GM12878 (cell line): ENCODE results near the gene GPR107. TPM values are rescaled to one million over a fixed set of nuclear protein-coding genes. Genes with fewer than 3 reads are reported as not detected.

Experiments
- ATAC-seq: fragments of 200-7000 bp; cut with Tn5 transposase; 3 replicates; pipeline ENCODE4 v1.9.1; 2020; ENCODE audit warnings: mild to moderate bottlenecking, moderate library complexity
- Bru-seq: library from RNA; stranded (reverse); fragments of 400-500 nt; gene quantifications from one replicate; lab custom pipeline; 2021; lab: Mats Ljungman, UMichigan
- BruChase-seq, 2 experiments: library from RNA; stranded (reverse); fragments of 400-500 nt; gene quantifications; one replicate each; lab custom pipeline; 2021; lab: Mats Ljungman, UMichigan
- BruUV-seq: library from RNA; stranded (reverse); fragments of 400-500 nt; replicated peaks from 2 replicates; lab custom pipeline; 2021; lab: Mats Ljungman, UMichigan
- CTCF ChIA-PET: fragments of 300-600 bp; sonication (Branson Sonifier 250); formaldehyde crosslinking; extraction: SDS; loops from one replicate; lab custom pipeline; 2021; ENCODE audit warnings: inconsistent platforms; lab: Yijun Ruan, JAX
- POLR2A ChIA-PET: fragments of 350-600 bp; formaldehyde crosslinking; extraction: SDS; loops from one replicate; lab custom pipeline; 2021; ENCODE audit warnings: inconsistent platforms; lab: Charles Lee
- RAD21 ChIA-PET: fragments of 300-600 bp; sonication (Branson Sonifier 250); formaldehyde crosslinking; loops from one replicate; lab custom pipeline; 2023; ENCODE audit warnings: antibody characterized with exemption; ENCODE audit not compliant: unreplicated experiment; lab: Charles Lee
- SMC1A ChIA-PET: fragments of 300-600 bp; sonication (Branson Sonifier 250); formaldehyde crosslinking; loops from one replicate; lab custom pipeline; 2023; ENCODE audit not compliant: unreplicated experiment, uncharacterized antibody; lab: Charles Lee
- DNase-seq: peaks from one replicate; pipeline ENCODE4 v3.0.0-alpha.2; 2011; ENCODE audit warnings: low read depth, low spot score
- FAIRE-seq: peaks from 3 replicates; lab custom pipeline; 2011; peaks lifted over from hg19 to GRCh38; lab: Jason Lieb, UNC
- H2AFZ ChIP-seq: 2 replicates; pipeline ENCODE4 v1.6.0; 2011; ENCODE audit warnings: low read depth, low read length, control low read depth; ENCODE audit not compliant: control insufficient read depth
- H3K27ac ChIP-seq: 2 replicates; pipeline ENCODE4 v1.5.1; 2011; ENCODE audit warnings: control low read depth; ENCODE audit not compliant: control insufficient read depth, insufficient read depth
- H3K27me3 ChIP-seq, 2 experiments: replicated peaks in 1 of 2; 2 replicates each; pipeline versions ENCODE4 v1.6.0 to v1.6.1; 2011; ENCODE audit warnings: low read length in 1 of 2; ENCODE audit not compliant: control insufficient read depth in 2 of 2, insufficient read depth in 2 of 2
- H3K36me3 ChIP-seq, 2 experiments: 2 replicates each; pipeline ENCODE4 v1.5.1; 2011; ENCODE audit warnings: low read length in 1 of 2; ENCODE audit not compliant: control insufficient read depth in 2 of 2, insufficient read depth in 2 of 2
- H3K4me1 ChIP-seq: 2 replicates; pipeline ENCODE4 v1.6.1; 2011; ENCODE audit warnings: mild to moderate bottlenecking, low read length, moderate library complexity, mixed read lengths; ENCODE audit not compliant: control insufficient read depth, insufficient read depth
- H3K4me2 ChIP-seq: 2 replicates; pipeline ENCODE4 v1.6.0; 2011; ENCODE audit warnings: control low read depth; ENCODE audit not compliant: control insufficient read depth, insufficient read depth
- H3K4me3 ChIP-seq: fragments of 200-600 bp; sonication (generic); 2 replicates; pipeline ENCODE4 v1.5.1; 2016
- H3K79me2 ChIP-seq: 2 replicates; pipeline ENCODE4 v1.6.0; 2011; ENCODE audit warnings: low read length; ENCODE audit not compliant: control insufficient read depth, insufficient read depth
- H3K9ac ChIP-seq: 2 replicates; pipeline ENCODE4 v1.8.0; 2011; ENCODE audit warnings: low read length, control low read depth, mixed read lengths; ENCODE audit not compliant: control insufficient read depth, insufficient read depth
- H3K9me3 ChIP-seq: replicated peaks from 3 replicates; pipeline ENCODE4 v1.5.1; 2011; ENCODE audit warnings: mild to moderate bottlenecking, low read length; ENCODE audit not compliant: control insufficient read depth, insufficient read depth
- H4K20me1 ChIP-seq: 2 replicates; pipeline ENCODE4 v1.6.0; 2011; ENCODE audit not compliant: control insufficient read depth, insufficient read depth
- BCLAF1 ChIP-seq: fragments of 450-650 bp; IDR thresholded peaks from 2 replicates; pipeline ENCODE4 v1.6.1; 2017; ENCODE audit warnings: antibody characterized with exemption, mild to moderate bottlenecking, moderate library complexity
- IRF4 ChIP-seq: IDR thresholded peaks from 2 replicates; pipeline ENCODE4 v1.6.1; 2011; ENCODE audit warnings: low read depth, low read length
- MXI1 ChIP-seq: fragments of 150-350 bp; IDR thresholded peaks from 2 replicates; pipeline ENCODE4 v1.6.1; 2011; ENCODE audit warnings: low read depth, mild to moderate bottlenecking, inconsistent platforms, low read length, improper control_type of control experiment
- PKNOX1 ChIP-seq: fragments of 450-650 bp; IDR thresholded peaks from 2 replicates; pipeline ENCODE4 v1.6.1; 2016; ENCODE audit warnings: mild to moderate bottlenecking
- TBL1XR1 ChIP-seq: IDR thresholded peaks from 2 replicates; pipeline ENCODE4 v1.6.1; 2012; ENCODE audit warnings: low read depth, low read length, improper control_type of control experiment
- USF2 ChIP-seq: IDR thresholded peaks from 2 replicates; pipeline ENCODE4 v1.6.1; 2011; ENCODE audit warnings: low read depth, low read length, improper control_type of control experiment, borderline replicate concordance
- YBX1 ChIP-seq: fragments of 450-650 bp; IDR thresholded peaks from 2 replicates; pipeline ENCODE4 v1.6.1; 2016; ENCODE audit warnings: antibody characterized with exemption
- ZBED1 ChIP-seq: IDR thresholded peaks from 2 replicates; pipeline ENCODE4 v1.6.1; 2016; ENCODE audit warnings: borderline replicate concordance
- ZNF207 ChIP-seq: fragments of 450-650 bp; IDR thresholded peaks from 2 replicates; pipeline ENCODE4 v1.6.1; 2014; ENCODE audit warnings: antibody characterized with exemption, mild to moderate bottlenecking, borderline replicate concordance
- ZNF217 ChIP-seq: fragments of 450-650 bp; IDR thresholded peaks from 2 replicates; pipeline ENCODE4 v1.6.1; 2017; ENCODE audit warnings: antibody characterized with exemption, mild to moderate bottlenecking
- WGBS: methylation state at CpG from one replicate; pipeline ENCODE4 v1.1.6; 2016; ENCODE audit warnings: low lambda C conversion rate; ENCODE audit not compliant: insufficient replicate concordance, insufficient coverage; ENCODE audit errors: missing lambda C conversion rate; 5-methylcytosine and 5-hydroxymethylcytosine counted together
- in situ Hi-C: fragments of 300-500 bp; cut with MboI; formaldehyde crosslinking; loops from 9 replicates; pipeline ENCODE4 v1.14.3; 2018; ENCODE audit warnings: mixed read lengths
- intact Hi-C: fragments of 100-400 bp; cut with micrococcal nuclease; formaldehyde crosslinking; loops from one replicate; pipeline ENCODE4 v1.14.2; 2022; ENCODE audit not compliant: unreplicated experiment
- long read RNA-seq, 2 experiments: library from polyadenylated mRNA; unstranded; transcript quantifications; one replicate each; pipeline ENCODE4 v2.0.0, GENCODE V29; 2019 to 2020
- polyA minus RNA-seq, 3 experiments: library from RNA; depleted of rRNA, polyadenylated mRNA; stranded (reverse); fragments of >200 nt; gene quantifications; 2 replicates each; pipeline ENCODE4 v1.2.3, GENCODE V29; 2011
- polyA plus RNA-seq, 11 experiments: library from polyadenylated mRNA; depleted of rRNA in 4 of 11; unstranded in 6 of 11; stranded (reverse) in 5 of 11; fragments of >200 nt; fragmentation: Nextera tagmentation in 4 of 11; fragmentation: Illumina TruSeq in 1 of 11; extraction: Ambion mirVana in 4 of 11; extraction: Trizol in 1 of 11; gene quantifications; 1 replicate in 1 of 11; 2 replicates in 10 of 11; pipeline versions ENCODE4 v1.2.1 to v1.2.3, GENCODE V29; 2011 to 2016; ENCODE audit warnings: inconsistent platforms in 2 of 11, missing spikeins in 2 of 11, low read depth in 1 of 11
- total RNA-seq, 4 experiments: library from RNA; depleted of rRNA in 3 of 4; stranded (reverse); fragments of >200 nt in 3 of 4; fragmentation: Illumina TruSeq in 1 of 4; extraction: Trizol in 1 of 4; gene quantifications; 2 replicates each; pipeline versions ENCODE4 v1.2.1 to v1.2.3, GENCODE V29; 2013 to 2021
- TF ChIP-seq, protein P1 (sequence below): IDR thresholded peaks from 2 replicates; pipeline ENCODE4 v1.6.1; 2012; ENCODE audit warnings: low read depth, low read length, improper control_type of control experiment

Gene GPR107
- 50.0 and 61.3 TPM in 2 replicates for total RNA-seq (2013; cell fraction: nucleolus; rRNA removed)
- total RNA-seq (2014; rRNA removed) (10.1 and 10.3 TPM in 2 replicates), total RNA-seq (2014; rRNA removed; fragmentation: Illumina TruSeq; extraction: Trizol) (9.9 and 10.0 TPM in 2 replicates), total RNA-seq (2021) (14.9 and 16.6 TPM in 2 replicates), polyA plus RNA-seq (2011; rRNA removed) (21.4 and 23.2 TPM in 2 replicates), polyA plus RNA-seq (2014; fragmentation: Illumina TruSeq; extraction: Trizol) (13.2 and 14.0 TPM in 2 replicates), polyA plus RNA-seq (2014; fragmentation: Nextera tagmentation; extraction: Ambion mirVana) (1 to 10 TPM; 2.7 to 2.9 TPM), polyA plus RNA-seq (2014; rRNA removed) (10.0 and 11.2 TPM in 2 replicates), polyA plus RNA-seq (2016; fragmentation: Nextera tagmentation; extraction: Ambion mirVana) (10 to 100 TPM in 1 of 2 experiments, 1 to 10 TPM in 1; 6.3 to 10.9 TPM), polyA minus RNA-seq (2011; rRNA and poly(A)+ RNA removed) (22.1 and 23.7 TPM in 2 replicates), Bru-seq, nascent RNA (percentile 77 among the genes with signal in this experiment), BruChase-seq, experiment 1, labeled RNA remaining after a 6-hour chase (percentile 86 among the genes with signal in this experiment), BruChase-seq, experiment 2, labeled RNA remaining after a 2-hour chase (percentile 87 among the genes with signal in this experiment)
- 10.6 TPM for polyA plus RNA-seq (2011; ENCODE audit: low read depth)
- polyA plus RNA-seq (2011; cell fraction: cytosol; rRNA removed): 11.0 and 12.5 TPM in 2 replicates
- polyA plus RNA-seq (2011; cell fraction: nucleus; rRNA removed): 19.9 and 23.2 TPM in 2 replicates
- 14.5 and 22.9 TPM in 2 replicates for polyA plus RNA-seq (2012)
- polyA minus RNA-seq (2011; cell fraction: cytosol; rRNA and poly(A)+ RNA removed): 7.4 and 18.3 TPM in 2 replicates
- polyA minus RNA-seq (2011; cell fraction: nucleus; rRNA and poly(A)+ RNA removed): 10.5 and 20.3 TPM in 2 replicates
- long read RNA-seq, experiment 1, full-length matches to known transcripts: 1 of 7 reads
- long read RNA-seq, experiment 1, partial matches to known transcripts: 2 of 7 reads
- long read RNA-seq, experiment 1, other reads (novel, unspliced or antisense): 4 of 7 reads
- long read RNA-seq, experiment 2, full-length matches to known transcripts: 2 of 28 reads
- long read RNA-seq, experiment 2, partial matches to known transcripts: 16 of 28 reads
- long read RNA-seq, experiment 2, other reads (novel, unspliced or antisense): 10 of 28 reads

- Histone ChIP-seq H3K79me2 (peaks cover 72% of the 10 kb centered on the region), H3K27ac (peak within 1 kb of the TSS; percentile 95), H3K4me1 (peaks cover 7% of the 10 kb centered on the region), H3K36me3 (no peaks in the 10 kb centered on the region), H2AFZ (peak within 1 kb of the TSS; percentile 93), H3K4me3 (peak within 1 kb of the TSS; percentile 83), H3K9ac (peak within 1 kb of the TSS; percentile 95), H3K27me3 (no peaks in the 10 kb centered on the region), H3K9me3 (no peaks in the 10 kb centered on the region), H4K20me1 (no peaks in the 10 kb centered on the region), H3K4me2 (peak within 1 kb of the TSS; percentile 82)
- FAIRE-seq (peak; percentile 35), DNase-seq (no peak), ATAC-seq (peak; percentile 94)
- WGBS: under 1% methylated on average over 60 of the region's 64 CpGs
- intact Hi-C loops: no loop called here
- ChIA-PET CTCF (interaction anchor here (1.0 to 1.9 kb wide), 4 partner anchors 9 to 98 kb away, joined by 3 to 10 read pairs (median 5); no protein-coding TSS in a partner anchor), POLR2A (interaction anchor here (0.6 to 2.1 kb wide), 15 partner anchors 8 to 168 kb away, joined by 3 to 18 read pairs (median 4); partner anchors contain the start of gene FNBP1), SMC1A (interaction anchor here (0.8 to 1.8 kb wide), 11 partner anchors 8 to 167 kb away, joined by 3 to 7 read pairs (median 4); no protein-coding TSS in a partner anchor), RAD21 (interaction anchor here (1.0 to 2.0 kb wide), 9 partner anchors 9 to 168 kb away, joined by 3 to 11 read pairs (median 4); no protein-coding TSS in a partner anchor)
- no TSS peak for BruUV-seq
- in situ Hi-C loops: no loop called here
- TF ChIP-seq, protein P1, sequence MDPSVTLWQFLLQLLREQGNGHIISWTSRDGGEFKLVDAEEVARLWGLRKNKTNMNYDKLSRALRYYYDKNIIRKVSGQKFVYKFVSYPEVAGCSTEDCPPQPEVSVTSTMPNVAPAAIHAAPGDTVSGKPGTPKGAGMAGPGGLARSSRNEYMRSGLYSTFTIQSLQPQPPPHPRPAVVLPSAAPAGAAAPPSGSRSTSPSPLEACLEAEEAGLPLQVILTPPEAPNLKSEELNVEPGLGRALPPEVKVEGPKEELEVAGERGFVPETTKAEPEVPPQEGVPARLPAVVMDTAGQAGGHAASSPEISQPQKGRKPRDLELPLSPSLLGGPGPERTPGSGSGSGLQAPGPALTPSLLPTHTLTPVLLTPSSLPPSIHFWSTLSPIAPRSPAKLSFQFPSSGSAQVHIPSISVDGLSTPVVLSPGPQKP: peak; percentile 51; the same call in 1 of the 2 replicates
- TF ChIP-seq PKNOX1 (peak; percentile 32; the same call in 1 of the 2 replicates), TBL1XR1 (peak; percentile 61; the same call in 1 of the 2 replicates), ZNF217 (no peak), USF2 (no peak), BCLAF1 (no peak), IRF4 (no peak), YBX1 (no peak), ZNF207 (peak; percentile 44; the same call in 1 of the 2 replicates), MXI1 (peak; percentile 78; the same call in 1 of the 2 replicates), ZBED1 (no peak)
These were observed at the start of gene GPR107 for GRCh38 chr9:130053504-130054324. Gene GPR107, plus strand, starts transcription at chr9:130053906. Its CDS starts 27 bp downstream, at chr9:130053933.
